ENCODE results near the gene OR14I1. TPM values are rescaled to one million over a fixed set of nuclear protein-coding genes. Genes with fewer than 3 reads are reported as not detected.

Gene OR14I1
- polyA plus RNA-seq (2011; rRNA removed) (not detected in 2 replicates), polyA minus RNA-seq (2011; rRNA and poly(A)+ RNA removed) (not detected in 2 replicates)

GRCh38 chr1:248702714-248703113, at the start of gene OR14I1:
Gene OR14I1, minus strand, starts transcription at chr1:248702766.
- Histone ChIP-seq H3K27ac (ENCODE audit: low read depth, low read length) (no peak within 1 kb of the TSS), H3K9me3 (ENCODE audit: control insufficient read depth, insufficient read depth, low read length) (peaks cover 9% of the 10 kb centered on the region), H3K4me3 (ENCODE audit: low read depth, low read length) (no peak within 1 kb of the TSS), H3K27me3 (ENCODE audit: control insufficient read depth, insufficient read depth, low read length) (no peaks in the 10 kb centered on the region)
- POLR2A ChIA-PET: no interaction called here
- no peak for DNase-seq (ENCODE audit: low read depth, low spot score)
- CTCF ChIA-PET: no interaction called here
- TF ChIP-seq, protein P1, sequence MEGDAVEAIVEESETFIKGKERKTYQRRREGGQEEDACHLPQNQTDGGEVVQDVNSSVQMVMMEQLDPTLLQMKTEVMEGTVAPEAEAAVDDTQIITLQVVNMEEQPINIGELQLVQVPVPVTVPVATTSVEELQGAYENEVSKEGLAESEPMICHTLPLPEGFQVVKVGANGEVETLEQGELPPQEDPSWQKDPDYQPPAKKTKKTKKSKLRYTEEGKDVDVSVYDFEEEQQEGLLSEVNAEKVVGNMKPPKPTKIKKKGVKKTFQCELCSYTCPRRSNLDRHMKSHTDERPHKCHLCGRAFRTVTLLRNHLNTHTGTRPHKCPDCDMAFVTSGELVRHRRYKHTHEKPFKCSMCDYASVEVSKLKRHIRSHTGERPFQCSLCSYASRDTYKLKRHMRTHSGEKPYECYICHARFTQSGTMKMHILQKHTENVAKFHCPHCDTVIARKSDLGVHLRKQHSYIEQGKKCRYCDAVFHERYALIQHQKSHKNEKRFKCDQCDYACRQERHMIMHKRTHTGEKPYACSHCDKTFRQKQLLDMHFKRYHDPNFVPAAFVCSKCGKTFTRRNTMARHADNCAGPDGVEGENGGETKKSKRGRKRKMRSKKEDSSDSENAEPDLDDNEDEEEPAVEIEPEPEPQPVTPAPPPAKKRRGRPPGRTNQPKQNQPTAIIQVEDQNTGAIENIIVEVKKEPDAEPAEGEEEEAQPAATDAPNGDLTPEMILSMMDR (IDR thresholded peaks at IDR 0.05; ENCODE audit: low read depth, low read length): no peak

- H3K9me3 ChIP-seq (ENCODE audit: control insufficient read depth, insufficient read depth, low read length): peaks cover 42% of the 10 kb centered on the region
- H3K27me3 ChIP-seq (ENCODE audit: control insufficient read depth, insufficient read depth, low read length): no peaks in the 10 kb centered on the region
- POLR2A ChIA-PET: no interaction called here
- no peak overlapping the region for H3K4me3 ChIP-seq (ENCODE audit: low read depth, low read length)
- TF ChIP-seq, protein P1 (IDR thresholded peaks at IDR 0.05; ENCODE audit: low read depth, low read length): no peak
- DNase-seq (ENCODE audit: low read depth, low spot score): no peak
- no peak overlapping the region for H3K27ac ChIP-seq (ENCODE audit: low read depth, low read length)
- CTCF ChIA-PET: no interaction called here
Observed at GRCh38 chr1:248751635-248752034, 49.1 kb upstream of the OR14I1 start.

- POLR2A ChIA-PET: no interaction called here
- TF ChIP-seq, protein P1 (IDR thresholded peaks at IDR 0.05; ENCODE audit: low read depth, low read length): no peak
- CTCF ChIA-PET: no interaction called here
Observed at GRCh38 chr1:248751142-248751541, 48.6 kb upstream of the OR14I1 start.

GRCh38 chr1:248750496-248750895, 47.9 kb upstream of the OR14I1 start:
- DNase-seq (ENCODE audit: low read depth, low spot score): no peak
- POLR2A ChIA-PET: no interaction called here
- Histone ChIP-seq H3K27me3 (ENCODE audit: control insufficient read depth, insufficient read depth, low read length) (no peaks in the 10 kb centered on the region), H3K4me3 (ENCODE audit: low read depth, low read length) (no peak overlapping the region), H3K9me3 (ENCODE audit: control insufficient read depth, insufficient read depth, low read length) (peaks cover 36% of the 10 kb centered on the region), H3K27ac (ENCODE audit: low read depth, low read length) (no peak overlapping the region)
- CTCF ChIA-PET: no interaction called here
- TF ChIP-seq, protein P1 (IDR thresholded peaks at IDR 0.05; ENCODE audit: low read depth, low read length): no peak

More at GRCh38 chr1:248751142-248751541, 48.6 kb upstream of the OR14I1 start:
- Histone ChIP-seq H3K27ac (ENCODE audit: low read depth, low read length) (no peak overlapping the region), H3K4me3 (ENCODE audit: low read depth, low read length) (no peak overlapping the region), H3K9me3 (ENCODE audit: control insufficient read depth, insufficient read depth, low read length) (peaks cover 38% of the 10 kb centered on the region), H3K27me3 (ENCODE audit: control insufficient read depth, insufficient read depth, low read length) (no peaks in the 10 kb centered on the region)
- no peak for DNase-seq (ENCODE audit: low read depth, low spot score)

GRCh38 chr1:248748211-248748610, 45.6 kb upstream of the OR14I1 start:
- no peak overlapping the region for H3K27ac ChIP-seq (ENCODE audit: low read depth, low read length)
- POLR2A ChIA-PET: no interaction called here
- peaks cover 19% of the 10 kb centered on the region for H3K9me3 ChIP-seq (ENCODE audit: control insufficient read depth, insufficient read depth, low read length)
- H3K4me3 ChIP-seq (ENCODE audit: low read depth, low read length): no peak overlapping the region
- no peak for DNase-seq (ENCODE audit: low read depth, low spot score)
- TF ChIP-seq, protein P1 (IDR thresholded peaks at IDR 0.05; ENCODE audit: low read depth, low read length): no peak
- CTCF ChIA-PET: no interaction called here
- no peaks in the 10 kb centered on the region for H3K27me3 ChIP-seq (ENCODE audit: control insufficient read depth, insufficient read depth, low read length)
